ENCODE results near the gene ORAI2. TPM values are rescaled to one million over a fixed set of nuclear protein-coding genes. Genes with fewer than 3 reads are reported as not detected.

The ORAI2 gene
- total RNA-seq, 6 experiments from 2014 or later, result 1.2 to 4.2 (median 2.6) TPM

- H3K36me3 ChIP-seq, result peaks cover 0 to 26% (median 6%) of the 10 kb centered on the region in 4 donors
- DNase-seq (no peak), ATAC-seq (peak; percentile 2 to 10 (median 6))
- under 1% methylated on average over 12 of the region's 12 CpGs for WGBS (ENCODE audit: insufficient coverage, low coverage, low lambda C conversion rate, missing lambda C conversion rate)
- peaks cover 0 to 11% (median 0%) of the 10 kb centered on the region in 4 donors for H3K4me1 ChIP-seq
- no peaks in the 10 kb centered on the region for H3K9me3 ChIP-seq
- H3K27me3 ChIP-seq, result no peaks in the 10 kb centered on the region
- H3K4me3 ChIP-seq, result peak overlapping the region; percentile 85 to 96 (median 90)
- no peak for TF ChIP-seq POLR2A (IDR thresholded peaks at IDR 0.05)
- TF ChIP-seq, protein P1, sequence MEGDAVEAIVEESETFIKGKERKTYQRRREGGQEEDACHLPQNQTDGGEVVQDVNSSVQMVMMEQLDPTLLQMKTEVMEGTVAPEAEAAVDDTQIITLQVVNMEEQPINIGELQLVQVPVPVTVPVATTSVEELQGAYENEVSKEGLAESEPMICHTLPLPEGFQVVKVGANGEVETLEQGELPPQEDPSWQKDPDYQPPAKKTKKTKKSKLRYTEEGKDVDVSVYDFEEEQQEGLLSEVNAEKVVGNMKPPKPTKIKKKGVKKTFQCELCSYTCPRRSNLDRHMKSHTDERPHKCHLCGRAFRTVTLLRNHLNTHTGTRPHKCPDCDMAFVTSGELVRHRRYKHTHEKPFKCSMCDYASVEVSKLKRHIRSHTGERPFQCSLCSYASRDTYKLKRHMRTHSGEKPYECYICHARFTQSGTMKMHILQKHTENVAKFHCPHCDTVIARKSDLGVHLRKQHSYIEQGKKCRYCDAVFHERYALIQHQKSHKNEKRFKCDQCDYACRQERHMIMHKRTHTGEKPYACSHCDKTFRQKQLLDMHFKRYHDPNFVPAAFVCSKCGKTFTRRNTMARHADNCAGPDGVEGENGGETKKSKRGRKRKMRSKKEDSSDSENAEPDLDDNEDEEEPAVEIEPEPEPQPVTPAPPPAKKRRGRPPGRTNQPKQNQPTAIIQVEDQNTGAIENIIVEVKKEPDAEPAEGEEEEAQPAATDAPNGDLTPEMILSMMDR (IDR thresholded peaks at IDR 0.05), result no peak
- intact Hi-C loops (cut with DNase I), result no loop called here
- peak overlapping the region; percentile 71 to 73 (median 71) for H3K27ac ChIP-seq
Observed at GRCh38 chr7:102396710-102397019, 36.7 kb upstream of the ORAI2 start.

- WGBS (ENCODE audit: insufficient coverage, low coverage, low lambda C conversion rate, missing lambda C conversion rate), result 92% methylated on average over 8 of the region's 8 CpGs
- TF ChIP-seq POLR2A (IDR thresholded peaks at IDR 0.05), result no peak
- TF ChIP-seq, protein P1 (IDR thresholded peaks at IDR 0.05), result no peak
- Histone ChIP-seq H3K4me1 (peaks cover 0 to 11% (median 0%) of the 10 kb centered on the region in 4 donors), H3K4me3 (no peak overlapping the region), H3K27me3 (no peaks in the 10 kb centered on the region), H3K9me3 (no peaks in the 10 kb centered on the region), H3K36me3 (peaks cover 0 to 44% (median 9%) of the 10 kb centered on the region in 4 donors), H3K27ac (no peak overlapping the region)
- no peak for ATAC-seq
- DNase-seq, result no peak
- intact Hi-C loops (cut with DNase I), result no loop called here
Observed at GRCh38 chr7:102398543-102398942, 34.8 kb upstream of the ORAI2 start.

DNA sequence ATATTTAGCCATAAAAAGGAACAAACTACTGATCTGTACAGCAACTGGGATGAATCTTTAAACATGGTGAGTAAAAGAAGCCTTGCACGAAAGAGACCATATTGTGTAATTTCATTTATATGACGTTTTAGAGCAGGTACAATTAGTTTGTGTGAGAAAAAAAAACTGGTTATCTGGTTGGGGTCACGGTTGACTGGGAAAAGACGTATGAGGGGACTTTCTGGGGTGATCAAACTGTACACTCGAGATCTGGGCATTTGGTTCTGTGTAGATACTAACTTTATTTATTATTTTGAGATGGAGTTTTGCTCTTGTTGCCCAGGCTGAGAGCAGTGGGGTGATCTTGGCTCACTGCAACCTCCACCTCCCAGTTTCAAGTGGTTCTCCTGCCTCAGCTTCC is 33.0 kb upstream of the ORAI2 start:
- H3K9me3 ChIP-seq, result no peaks in the 10 kb centered on the region
- WGBS (ENCODE audit: insufficient coverage, low coverage, low lambda C conversion rate, missing lambda C conversion rate), result 75% methylated on average over 5 of the region's 5 CpGs
- peaks cover 0 to 10% (median 0%) of the 10 kb centered on the region in 4 donors for H3K4me1 ChIP-seq
- no peak for TF ChIP-seq POLR2A (IDR thresholded peaks at IDR 0.05)
- TF ChIP-seq, protein P1 (IDR thresholded peaks at IDR 0.05), result no peak
- no peaks in the 10 kb centered on the region for H3K27me3 ChIP-seq
- no peak for ATAC-seq
- no peak for DNase-seq
- no peak overlapping the region for H3K27ac ChIP-seq
- no peak overlapping the region for H3K4me3 ChIP-seq
- intact Hi-C loops (cut with DNase I), result no loop called here
- peaks cover 0 to 57% (median 12%) of the 10 kb centered on the region in 4 donors for H3K36me3 ChIP-seq

DNA sequence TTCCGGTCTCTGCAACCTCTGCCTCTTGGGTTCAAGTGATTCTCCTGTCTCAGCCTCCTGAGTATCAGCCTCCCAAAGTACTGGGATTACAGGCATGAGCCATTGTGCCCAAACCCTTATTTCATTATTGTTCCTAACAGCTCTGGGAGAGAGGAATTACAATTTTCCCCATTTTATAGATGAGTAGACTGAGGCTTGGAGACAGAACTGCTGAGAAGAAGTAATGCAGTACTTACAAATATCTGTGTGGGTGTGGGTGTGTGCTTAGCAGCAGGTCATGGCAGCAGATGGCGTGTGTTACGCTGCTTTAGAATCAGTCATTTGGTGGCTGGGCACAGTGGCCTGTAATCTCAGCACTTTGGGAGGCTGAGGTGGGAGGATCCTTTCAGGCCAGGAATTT is 29.8 kb upstream of the ORAI2 start:
- Histone ChIP-seq H3K36me3 (peaks cover 0 to 89% (median 26%) of the 10 kb centered on the region in 4 donors), H3K4me1 (no peaks in the 10 kb centered on the region), H3K4me3 (no peak overlapping the region), H3K27ac (no peak overlapping the region), H3K9me3 (no peaks in the 10 kb centered on the region), H3K27me3 (no peaks in the 10 kb centered on the region)
- 86% methylated on average over 3 of the region's 3 CpGs for WGBS (ENCODE audit: insufficient coverage, low coverage, low lambda C conversion rate, missing lambda C conversion rate)
- ATAC-seq, result no peak
- intact Hi-C loops (cut with DNase I), result no loop called here
- DNase-seq, result no peak
- no peak for TF ChIP-seq POLR2A (IDR thresholded peaks at IDR 0.05)
- TF ChIP-seq, protein P1 (IDR thresholded peaks at IDR 0.05), result no peak

Measured in right lobe of liver (tissue), 6 donors.